Activated CD4-positive, alpha-beta memory T cell treated with anti-CD3 and anti-CD28 coated beads for 36 hours (primary cell): ENCODE measurements around the gene TMEM174. TPM values are rescaled to one million over a fixed set of nuclear protein-coding genes. Genes with fewer than 3 reads are reported as not detected.

ENCODE experiments used
- CTCF ChIA-PET: fragments of 350-600 bp; sonication (Branson Sonifier 250); formaldehyde crosslinking; loops from one replicate; lab custom pipeline; 2021; ENCODE audit warnings: antibody characterized with exemption, inconsistent platforms; lab: Charles Lee
- POLR2A ChIA-PET: fragments of 350-600 bp; sonication (Branson Sonifier 250); formaldehyde crosslinking; loops from one replicate; lab custom pipeline; 2021; ENCODE audit warnings: antibody characterized with exemption; lab: Charles Lee
- DNase-seq: peaks from one replicate; pipeline ENCODE4 v3.0.0-alpha.2; 2020
- H3K27ac Mint-ChIP-seq: one replicate; pipeline ENCODE4 v1.8.0; 2021; ENCODE audit warnings: mixed read lengths
- H3K27me3 Mint-ChIP-seq: one replicate; pipeline ENCODE4 v1.8.0; 2021; ENCODE audit warnings: mixed read lengths
- H3K36me3 Mint-ChIP-seq: one replicate; pipeline ENCODE4 v1.8.0; 2021; ENCODE audit warnings: mixed read lengths
- H3K4me1 Mint-ChIP-seq: one replicate; pipeline ENCODE4 v1.8.0; 2021; ENCODE audit warnings: low read depth, mixed read lengths
- H3K4me3 Mint-ChIP-seq: one replicate; pipeline ENCODE4 v1.8.0; 2021; ENCODE audit warnings: mild to moderate bottlenecking, mixed read lengths
- H3K9me3 Mint-ChIP-seq: one replicate; pipeline ENCODE4 v1.8.0; 2021; ENCODE audit warnings: mixed read lengths
- intact Hi-C: fragments of 100-400 bp; cut with micrococcal nuclease; formaldehyde crosslinking; loops from one replicate; pipeline ENCODE4 v1.15.1; 2023
- total RNA-seq, 2 experiments: library from RNA; stranded (reverse); gene quantifications; one replicate each; pipeline ENCODE4 v1.2.3, GENCODE V29; 2021

Gene TMEM174
- total RNA-seq, 2 experiments from 2014 or later: not detected

DNA sequence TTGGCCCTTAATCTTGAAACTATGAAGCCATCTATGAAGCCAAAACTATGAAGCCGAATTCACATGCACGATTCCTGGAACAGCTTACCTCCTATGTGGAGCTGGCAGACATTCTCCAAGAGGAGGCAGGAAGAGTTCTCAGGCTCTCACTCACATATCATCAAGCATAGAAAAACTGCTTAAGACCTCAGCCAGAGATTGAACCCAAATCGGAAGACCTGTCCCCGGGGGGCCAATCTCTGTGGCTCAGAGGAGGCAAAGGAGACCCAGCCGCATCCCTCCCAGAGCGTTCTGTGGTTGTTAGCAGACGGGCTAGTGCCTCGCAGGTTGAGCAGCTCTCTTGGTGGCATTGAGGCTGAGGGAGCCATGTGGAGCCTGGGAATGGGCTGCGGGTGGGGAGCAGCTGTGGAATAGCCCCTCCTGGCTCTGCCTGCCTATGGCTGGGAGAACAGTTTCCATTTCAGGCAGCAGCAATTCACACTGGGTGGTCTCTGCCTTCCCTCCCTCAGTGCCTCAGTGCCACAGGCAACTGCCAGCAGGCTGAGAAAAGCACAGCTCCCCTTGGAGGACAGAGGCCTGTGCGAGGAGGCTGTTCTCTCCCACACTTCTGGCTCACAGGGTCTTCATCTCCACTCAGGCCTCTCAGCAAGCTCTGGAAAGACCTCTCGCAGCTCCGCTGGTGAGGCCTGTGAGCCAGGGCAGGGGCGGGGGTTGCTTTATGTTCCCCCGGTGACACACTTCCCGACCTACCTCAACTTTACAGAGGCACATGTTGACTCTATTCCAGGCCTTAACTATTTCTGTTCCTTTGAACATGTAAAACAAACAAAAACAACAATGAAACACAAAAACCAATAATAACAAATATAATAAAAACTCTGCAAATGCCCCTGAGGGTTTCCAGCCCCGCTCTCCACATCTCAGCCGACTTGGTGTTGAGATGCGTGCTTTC, 17.4 kb upstream of the TMEM174 start:
- H3K9me3 Mint-ChIP-seq: no peaks in the 10 kb centered on the region
- CTCF ChIA-PET: no interaction called here
- no peaks in the 10 kb centered on the region for H3K36me3 Mint-ChIP-seq
- intact Hi-C loops: no loop called here
- no peak for DNase-seq
- peaks cover 77% of the 10 kb centered on the region for H3K27me3 Mint-ChIP-seq
- peaks cover 16% of the 10 kb centered on the region for H3K4me1 Mint-ChIP-seq
- H3K27ac Mint-ChIP-seq: no peak overlapping the region
- POLR2A ChIA-PET: no interaction called here
- no peak overlapping the region for H3K4me3 Mint-ChIP-seq

DNA sequence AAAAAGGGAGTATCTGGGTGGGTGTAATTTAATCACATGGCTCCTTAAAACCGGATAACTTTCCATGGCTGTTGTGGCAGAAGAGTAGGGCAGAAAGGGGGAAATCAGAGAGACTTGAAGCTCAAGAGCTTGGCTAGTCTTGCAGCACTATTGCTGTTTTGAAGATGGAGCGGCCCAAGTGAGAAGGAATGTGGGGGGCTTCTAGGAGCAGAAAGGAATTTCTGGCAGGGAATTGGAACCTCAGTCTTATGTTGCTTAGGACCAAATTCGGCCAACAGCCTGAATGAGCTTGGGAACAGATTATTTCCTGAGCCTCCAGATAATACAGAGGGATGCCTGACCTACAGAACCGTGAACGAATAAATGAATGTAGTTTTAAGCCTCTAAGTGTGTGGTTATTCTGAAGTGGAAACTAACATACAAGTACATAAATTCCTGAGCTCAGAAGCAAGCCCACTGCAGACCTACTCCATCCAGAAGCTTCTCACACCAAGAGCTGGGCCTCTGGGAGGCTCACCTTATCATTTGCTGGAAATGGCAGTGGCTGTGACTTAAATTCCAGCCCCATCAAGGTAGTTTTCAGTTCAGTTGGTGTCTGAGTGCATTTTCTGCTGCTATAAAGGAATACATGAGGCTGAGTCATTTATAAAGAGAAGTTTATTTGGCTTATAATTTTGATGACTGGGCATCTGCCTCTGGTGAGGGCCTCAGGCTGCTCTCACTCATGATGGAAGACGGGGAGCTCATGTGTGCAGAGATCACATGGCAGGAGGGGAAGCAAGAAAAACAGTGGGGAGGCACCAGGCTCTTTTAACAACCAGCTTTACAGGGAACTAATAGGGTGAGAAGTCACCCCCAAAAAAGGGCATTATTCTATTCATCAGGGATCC, 15.3 kb upstream of the TMEM174 start:
- ChIA-PET CTCF (interaction anchor here (0.7 kb wide), 1 partner anchor 35 kb away, joined by 3 read pairs; no protein-coding TSS in a partner anchor), POLR2A (no interaction called here)
- Mint-ChIP-seq H3K36me3 (no peaks in the 10 kb centered on the region), H3K27me3 (peaks cover 74% of the 10 kb centered on the region), H3K4me3 (no peak overlapping the region), H3K27ac (no peak overlapping the region), H3K4me1 (peaks cover 28% of the 10 kb centered on the region), H3K9me3 (no peaks in the 10 kb centered on the region)
- no peak for DNase-seq
- intact Hi-C loops: no loop called here

DNA sequence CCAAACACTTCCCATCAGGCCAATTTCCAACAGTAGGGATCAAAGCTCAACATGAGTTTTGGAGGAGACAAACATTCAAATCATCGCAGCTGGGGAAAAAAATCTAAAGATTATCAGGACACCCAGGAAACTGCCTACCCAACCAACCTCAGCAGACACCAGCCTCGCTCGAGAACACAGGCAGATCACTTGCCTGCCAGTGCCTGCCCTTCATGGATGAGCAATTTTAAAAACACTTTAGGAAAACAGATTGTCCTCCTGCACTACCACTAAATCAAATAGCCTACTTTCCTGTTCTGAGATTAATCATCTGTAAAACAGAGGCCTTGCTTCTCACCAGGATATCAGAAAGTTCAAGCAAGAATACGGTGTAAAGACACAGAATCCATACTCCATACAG, 14.7 kb upstream of the TMEM174 start:
- H3K36me3 Mint-ChIP-seq: no peaks in the 10 kb centered on the region
- no peak overlapping the region for H3K27ac Mint-ChIP-seq
- ChIA-PET POLR2A (no interaction called here), CTCF (interaction anchor here (0.8 kb wide), 1 partner anchor 37 kb away, joined by 3 read pairs; no protein-coding TSS in a partner anchor)
- no peak for DNase-seq
- peaks cover 28% of the 10 kb centered on the region for H3K4me1 Mint-ChIP-seq
- no peak overlapping the region for H3K4me3 Mint-ChIP-seq
- H3K9me3 Mint-ChIP-seq: no peaks in the 10 kb centered on the region
- H3K27me3 Mint-ChIP-seq: peaks cover 73% of the 10 kb centered on the region
- intact Hi-C loops: no loop called here

DNA sequence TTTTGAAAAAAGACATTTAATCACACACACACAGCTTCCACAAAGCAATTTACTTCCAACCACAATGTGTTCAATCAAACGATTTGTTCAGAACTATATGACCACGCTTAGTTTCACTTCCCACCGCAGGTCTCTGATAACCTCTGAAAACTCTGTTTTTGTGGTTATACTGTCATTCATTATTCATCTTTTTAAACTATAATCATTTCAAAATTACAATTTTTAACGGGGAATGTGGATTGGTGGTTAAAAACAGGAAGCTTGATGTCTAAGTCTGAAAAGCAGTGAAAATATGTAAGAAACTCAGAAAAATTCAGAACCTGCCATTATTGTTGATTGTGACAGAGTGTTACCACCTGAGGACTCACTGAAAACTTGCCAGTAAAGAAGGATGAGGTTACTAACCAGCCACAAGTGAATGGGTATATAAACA, 12.7 kb upstream of the TMEM174 start:
- peak overlapping the region; percentile 12 for H3K4me3 Mint-ChIP-seq
- peak; percentile 79 for DNase-seq
- peaks cover 67% of the 10 kb centered on the region for H3K27me3 Mint-ChIP-seq
- POLR2A ChIA-PET: interaction anchor here (1.0 to 1.2 kb wide), 2 partner anchors 10 to 37 kb away, joined by 3 to 9 read pairs; no protein-coding TSS in a partner anchor
- H3K4me1 Mint-ChIP-seq: peaks cover 28% of the 10 kb centered on the region
- intact Hi-C loops: loop anchor here (1.0 to 5.0 kb wide), 4 partner anchors 37 to 1417 kb away; no protein-coding TSS in a partner anchor
- H3K36me3 Mint-ChIP-seq: no peaks in the 10 kb centered on the region
- H3K9me3 Mint-ChIP-seq: no peaks in the 10 kb centered on the region
- peak overlapping the region; percentile 4 for H3K27ac Mint-ChIP-seq
- CTCF ChIA-PET: interaction anchor here (0.8 to 2.2 kb wide), 8 partner anchors 8 to 56 kb away, joined by 3 to 7 read pairs (median 4); no protein-coding TSS in a partner anchor

DNA sequence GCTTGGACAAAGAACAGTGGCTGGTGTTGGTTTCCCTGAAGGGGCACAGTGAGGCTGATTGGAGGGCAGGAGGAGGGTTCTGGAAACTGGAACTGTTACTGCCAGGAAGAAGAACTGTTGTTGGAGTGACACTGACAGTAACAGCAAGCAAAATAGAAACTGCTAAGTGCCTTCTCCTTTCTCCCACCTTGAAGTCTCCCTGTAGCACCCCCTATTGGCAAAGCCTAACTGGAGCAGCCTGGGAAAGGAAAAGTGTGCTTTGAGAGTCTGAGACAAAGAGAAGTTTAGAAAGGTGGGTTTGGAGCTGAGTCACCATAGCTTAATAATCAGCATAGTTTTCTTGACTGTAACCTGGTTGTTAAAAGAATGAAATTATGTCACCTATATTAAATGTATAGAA, 2.5 kb upstream of the TMEM174 start:
- Mint-ChIP-seq H3K4me1 (no peaks in the 10 kb centered on the region), H3K9me3 (peaks cover 2% of the 10 kb centered on the region), H3K36me3 (no peaks in the 10 kb centered on the region), H3K27ac (no peak overlapping the region), H3K27me3 (peaks cover 88% of the 10 kb centered on the region), H3K4me3 (no peak overlapping the region)
- peak; percentile 43 for DNase-seq
- ChIA-PET POLR2A (interaction anchor here (0.7 kb wide), 1 partner anchor 10 kb away, joined by 3 read pairs; no protein-coding TSS in a partner anchor), CTCF (interaction anchor here (0.6 to 3.6 kb wide), 15 partner anchors 9 to 334 kb away, joined by 3 to 17 read pairs (median 3); partner anchors contain the start of gene FCHO2)
- intact Hi-C loops: no loop called here

DNA sequence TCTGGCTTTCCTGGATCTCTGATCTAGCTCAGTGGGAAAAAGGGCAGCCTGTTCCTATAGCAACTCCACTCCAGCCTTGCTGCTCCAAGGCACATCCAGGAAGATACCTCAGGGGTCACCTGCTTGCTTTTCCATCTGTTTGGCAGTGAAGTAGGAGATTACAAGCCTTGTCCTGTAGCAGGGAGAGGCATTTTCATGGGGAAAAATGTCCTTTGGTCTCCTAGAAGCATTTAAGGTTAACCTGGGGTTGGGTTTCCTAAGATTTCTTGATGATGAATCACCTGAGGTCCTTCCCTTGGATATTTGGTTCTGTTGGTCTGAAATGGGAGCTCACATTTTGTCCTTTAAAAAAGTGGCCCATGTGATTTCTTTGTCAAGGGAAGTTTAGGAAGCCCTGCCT, 1.5 kb upstream of the TMEM174 start:
- no peaks in the 10 kb centered on the region for H3K4me1 Mint-ChIP-seq
- intact Hi-C loops: no loop called here

DNA sequence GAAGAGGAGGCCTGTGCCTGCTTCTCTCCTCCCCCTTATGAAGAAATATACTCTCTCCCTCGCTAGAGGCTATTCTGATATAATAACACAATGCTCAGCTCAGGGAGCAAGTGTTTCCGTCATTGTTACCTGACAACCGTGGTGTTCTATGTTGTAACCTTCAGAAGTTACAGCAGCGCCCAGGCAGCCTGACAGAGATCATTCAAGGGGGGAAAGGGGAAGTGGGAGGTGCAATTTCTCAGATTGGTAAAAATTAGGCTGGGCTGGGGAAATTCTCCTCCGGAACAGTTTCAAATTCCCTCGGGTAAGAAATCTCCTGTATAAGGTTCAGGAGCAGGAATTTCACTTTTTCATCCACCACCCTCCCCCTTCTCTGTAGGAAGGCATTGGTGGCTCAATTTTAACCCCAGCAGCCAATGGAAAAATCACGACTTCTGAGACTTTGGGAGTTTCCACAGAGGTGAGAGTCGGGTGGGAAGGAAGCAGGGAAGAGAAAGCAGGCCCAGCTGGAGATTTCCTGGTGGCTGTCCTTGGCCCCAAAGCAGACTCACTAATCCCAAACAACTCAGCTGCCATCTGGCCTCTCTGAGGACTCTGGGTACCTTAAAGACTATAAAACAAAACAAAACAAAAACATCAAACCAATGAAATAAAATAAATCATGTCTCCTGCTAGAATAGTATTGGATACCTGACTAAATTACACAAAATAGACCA, 1.3 kb downstream of the TMEM174 start:
- no peak for DNase-seq
- ChIA-PET POLR2A (no interaction called here), CTCF (no interaction called here)
- peaks cover 78% of the 10 kb centered on the region for H3K27me3 Mint-ChIP-seq
- H3K9me3 Mint-ChIP-seq: peaks cover 2% of the 10 kb centered on the region
- no peaks in the 10 kb centered on the region for H3K36me3 Mint-ChIP-seq
- no peak overlapping the region for H3K27ac Mint-ChIP-seq
- no peak overlapping the region for H3K4me3 Mint-ChIP-seq
- intact Hi-C loops: no loop called here
- no peaks in the 10 kb centered on the region for H3K4me1 Mint-ChIP-seq

More for the DNA sequence above, 1.5 kb upstream of the TMEM174 start:
- no peaks in the 10 kb centered on the region for H3K36me3 Mint-ChIP-seq
- no peak overlapping the region for H3K4me3 Mint-ChIP-seq
- H3K27ac Mint-ChIP-seq: no peak overlapping the region
- CTCF ChIA-PET: interaction anchor here (0.8 to 3.6 kb wide), 11 partner anchors 8 to 235 kb away, joined by 3 to 17 read pairs (median 4); partner anchors contain the start of gene FCHO2
- peaks cover 2% of the 10 kb centered on the region for H3K9me3 Mint-ChIP-seq
- no peak for DNase-seq
- POLR2A ChIA-PET: no interaction called here
- H3K27me3 Mint-ChIP-seq: peaks cover 88% of the 10 kb centered on the region

DNA sequence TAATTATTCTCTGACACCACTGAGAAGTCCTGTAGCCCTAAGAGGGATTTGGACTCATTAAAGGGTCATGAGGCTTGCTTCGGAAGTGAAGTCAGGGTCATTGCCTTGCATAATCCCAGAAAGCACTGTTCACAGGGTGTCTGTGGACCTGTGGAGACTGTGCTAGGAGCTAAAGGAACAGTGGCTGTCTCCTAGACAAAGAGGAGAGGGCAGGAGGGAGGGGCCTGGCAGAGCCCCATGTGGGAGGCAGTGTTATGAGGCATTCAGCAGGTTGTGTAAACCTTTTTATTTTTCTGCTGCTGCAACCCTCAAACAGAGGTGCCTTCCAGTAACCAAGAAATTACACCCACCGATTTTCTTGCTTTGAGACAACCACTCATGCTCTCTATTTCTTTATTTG, 3.3 kb downstream of the TMEM174 start:
- Mint-ChIP-seq H3K27me3 (peaks cover 78% of the 10 kb centered on the region), H3K4me3 (no peak overlapping the region), H3K27ac (no peak overlapping the region), H3K9me3 (no peaks in the 10 kb centered on the region), H3K36me3 (no peaks in the 10 kb centered on the region), H3K4me1 (no peaks in the 10 kb centered on the region)
- DNase-seq: no peak
- POLR2A ChIA-PET: no interaction called here
- CTCF ChIA-PET: no interaction called here
- intact Hi-C loops: no loop called here

DNA sequence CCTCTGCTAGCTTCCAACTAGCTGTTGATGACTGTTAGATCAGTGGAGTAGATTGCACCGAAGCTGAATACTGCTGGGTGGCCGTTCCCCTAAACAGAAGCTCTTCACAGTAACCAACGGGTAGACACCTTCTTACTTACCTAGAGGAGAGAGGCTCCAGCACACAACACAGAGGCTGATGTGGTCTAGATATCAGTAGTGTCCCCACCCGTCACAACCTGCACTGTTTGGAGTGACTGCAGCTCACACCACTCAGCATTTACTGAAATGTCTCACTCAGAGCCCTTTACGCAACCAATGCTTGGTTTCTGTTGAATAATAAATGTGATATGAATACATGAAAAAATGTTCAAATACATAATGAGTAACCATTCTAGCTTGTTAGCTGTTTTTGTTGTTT, 5.3 kb downstream of the TMEM174 start:
- Mint-ChIP-seq H3K4me3 (no peak overlapping the region), H3K4me1 (no peaks in the 10 kb centered on the region), H3K9me3 (no peaks in the 10 kb centered on the region), H3K27me3 (peaks cover 69% of the 10 kb centered on the region), H3K36me3 (no peaks in the 10 kb centered on the region), H3K27ac (no peak overlapping the region)
- POLR2A ChIA-PET: no interaction called here
- CTCF ChIA-PET: interaction anchor here (0.8 kb wide), 1 partner anchor 23 kb away, joined by 4 read pairs; no protein-coding TSS in a partner anchor
- intact Hi-C loops: no loop called here
- no peak for DNase-seq

DNA sequence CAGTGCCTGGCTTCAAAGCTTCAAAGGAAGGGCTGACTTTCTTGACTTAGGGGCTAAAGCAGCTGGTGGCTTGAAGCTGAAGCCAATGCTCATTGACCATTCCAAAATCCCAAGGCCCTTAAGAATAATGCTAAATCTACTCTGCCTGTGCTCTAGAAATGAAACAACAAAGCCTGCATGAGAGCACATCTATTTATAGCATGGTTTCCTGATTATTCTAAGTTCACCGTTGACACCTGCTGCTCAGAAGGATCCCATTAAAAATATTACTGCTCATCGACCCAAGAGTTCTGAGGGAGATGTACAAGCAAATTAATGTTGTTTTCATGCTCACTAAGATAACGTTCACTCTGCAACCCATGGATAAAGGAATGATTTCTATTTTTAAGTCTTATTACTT, 6.7 kb downstream of the TMEM174 start:
- H3K4me3 Mint-ChIP-seq: no peak overlapping the region
- intact Hi-C loops: no loop called here
- H3K27me3 Mint-ChIP-seq: peaks cover 65% of the 10 kb centered on the region
- peaks cover 3% of the 10 kb centered on the region for H3K36me3 Mint-ChIP-seq
- H3K4me1 Mint-ChIP-seq: no peaks in the 10 kb centered on the region
- no peak for DNase-seq
- no peak overlapping the region for H3K27ac Mint-ChIP-seq
- CTCF ChIA-PET: interaction anchor here (0.8 to 1.5 kb wide), 3 partner anchors 9 to 36 kb away, joined by 3 to 6 read pairs (median 6); no protein-coding TSS in a partner anchor
- POLR2A ChIA-PET: no interaction called here
- H3K9me3 Mint-ChIP-seq: peaks cover 5% of the 10 kb centered on the region

DNA sequence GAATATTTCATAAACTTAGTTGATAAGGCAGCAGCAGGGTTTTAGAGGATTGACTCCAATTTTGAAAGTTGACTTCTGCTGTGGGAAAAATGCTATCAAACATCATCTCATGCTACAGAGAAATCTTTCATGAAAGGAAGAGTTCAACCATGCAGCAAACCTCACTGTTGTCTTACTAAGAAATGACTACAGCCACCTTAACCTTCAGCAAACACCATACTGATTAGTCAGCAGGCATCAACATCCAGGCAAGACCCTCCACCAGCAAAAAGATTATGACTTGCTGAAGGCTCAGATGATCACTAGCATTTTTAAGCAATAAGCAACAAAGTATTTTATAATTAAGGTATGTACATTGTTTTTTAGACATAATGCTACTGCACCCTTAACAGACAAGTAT, 7.6 kb downstream of the TMEM174 start:
- Mint-ChIP-seq H3K4me1 (no peaks in the 10 kb centered on the region), H3K36me3 (peaks cover 3% of the 10 kb centered on the region), H3K27ac (no peak overlapping the region), H3K9me3 (peaks cover 10% of the 10 kb centered on the region), H3K27me3 (peaks cover 67% of the 10 kb centered on the region), H3K4me3 (no peak overlapping the region)
- CTCF ChIA-PET: interaction anchor here (1.1 to 1.5 kb wide), 2 partner anchors 23 to 35 kb away, joined by 3 to 6 read pairs; no protein-coding TSS in a partner anchor
- POLR2A ChIA-PET: no interaction called here
- DNase-seq: no peak
- intact Hi-C loops: no loop called here
